ENCODE data around the gene CLNK. TPM values are rescaled to one million over a fixed set of nuclear protein-coding genes. Genes with fewer than 3 reads are reported as not detected.

The CLNK gene
- total RNA-seq, 1 experiment from 2014 or later = not detected

DNA sequence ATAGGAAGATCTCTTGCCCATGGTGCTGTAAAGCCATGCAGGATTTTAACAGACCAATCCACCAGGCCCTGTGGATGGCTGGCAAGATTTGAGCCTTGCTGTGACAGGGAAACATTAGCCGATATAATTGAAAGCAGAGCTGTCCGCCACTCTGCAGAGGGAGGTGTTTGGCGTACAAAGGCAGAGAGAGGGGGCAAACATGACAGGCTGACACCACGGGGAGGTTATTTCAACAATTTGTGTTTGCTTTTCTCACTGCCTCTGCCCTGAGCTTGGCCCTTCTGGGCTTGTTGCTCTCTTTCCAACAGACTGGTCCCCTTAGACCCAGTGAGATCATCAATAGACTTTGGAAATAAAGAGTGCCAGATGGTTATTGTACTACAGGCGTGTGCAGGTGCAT is 59.4 kb downstream of the CLNK start:
- Histone ChIP-seq H2BK5ac (ENCODE audit: insufficient read length, low read length) (no peak overlapping the region), H2BK20ac (ENCODE audit: low read depth, low read length, poor library complexity, severe bottlenecking) (no peak overlapping the region), H4K91ac (ENCODE audit: insufficient read length, low read depth, low read length) (no peak overlapping the region), H4K8ac (replicated peaks; ENCODE audit: insufficient read length, low read depth, low read length) (no peak overlapping the region), H3K79me1 (ENCODE audit: insufficient read depth, low read depth, low read length, poor library complexity, severe bottlenecking) (no peaks in the 10 kb centered on the region), H2BK120ac (ENCODE audit: low read depth, low read length, poor library complexity, severe bottlenecking) (no peak overlapping the region), H4K20me1 (ENCODE audit: control insufficient read depth, insufficient read depth, insufficient read length) (no peaks in the 10 kb centered on the region), H2AK5ac (ENCODE audit: insufficient read length, low read length) (no peak overlapping the region), H3K27ac (ENCODE audit: insufficient read length, low read depth, low read length) (no peak overlapping the region), H3K23ac (ENCODE audit: insufficient read length, low read depth, low read length) (no peak overlapping the region), H3K27me3 (ENCODE audit: insufficient read depth, low read length) (no peaks in the 10 kb centered on the region), H3K79me2 (ENCODE audit: insufficient read depth, low read length) (no peaks in the 10 kb centered on the region), H3K14ac (ENCODE audit: insufficient read depth, low read length) (no peak overlapping the region), H3K4me2 (ENCODE audit: insufficient read depth, insufficient read length, low read length) (no peak overlapping the region), H3K9ac (ENCODE audit: extremely low read depth, insufficient read length, low read length) (no peak overlapping the region), H3K23me2 (ENCODE audit: insufficient read length, low read depth, low read length, poor library complexity, severe bottlenecking) (no peaks in the 10 kb centered on the region), H4K5ac (ENCODE audit: insufficient read length, low read depth, low read length) (no peak overlapping the region), H3K4ac (ENCODE audit: low read depth, low read length) (no peak overlapping the region), H3K56ac (ENCODE audit: insufficient read length, low read depth, low read length) (no peak overlapping the region), H2BK15ac (ENCODE audit: low read depth, low read length) (no peak overlapping the region), H3K18ac (ENCODE audit: insufficient read length, low read depth, low read length) (no peak overlapping the region), H3K4me1 (ENCODE audit: insufficient read depth, low read length) (no peaks in the 10 kb centered on the region), H3K9me3 (ENCODE audit: control insufficient read depth, low read depth, low read length) (no peaks in the 10 kb centered on the region), H3T11ph (ENCODE audit: low read length) (no peak overlapping the region), H2BK12ac (ENCODE audit: insufficient read length, low read depth, low read length) (no peak overlapping the region), H2AFZ (ENCODE audit: low read length) (no peak overlapping the region)
- no CpG with 5 or more reads among the region's 5 CpGs for whole genome bisulfite sequencing (ENCODE audit: extremely low coverage, insufficient read length, low lambda C conversion rate)
- Mint-ChIP-seq H3K9me3 (no peaks in the 10 kb centered on the region), H3K36me3 (ENCODE audit: insufficient read depth in 1 of 3, low read depth in 3 of 3) (no peaks in the 10 kb centered on the region; a peak in 1 of 7 replicates), H3K4me3 (no peak overlapping the region), H3K4me1 (no peaks in the 10 kb centered on the region), H3K27ac (no peak overlapping the region), H3K27me3 (ENCODE audit: low read depth) (no peaks in the 10 kb centered on the region; the same call in none of the 2 replicates)
- no peak for DNase-seq
- TF ChIP-seq, protein P1, sequence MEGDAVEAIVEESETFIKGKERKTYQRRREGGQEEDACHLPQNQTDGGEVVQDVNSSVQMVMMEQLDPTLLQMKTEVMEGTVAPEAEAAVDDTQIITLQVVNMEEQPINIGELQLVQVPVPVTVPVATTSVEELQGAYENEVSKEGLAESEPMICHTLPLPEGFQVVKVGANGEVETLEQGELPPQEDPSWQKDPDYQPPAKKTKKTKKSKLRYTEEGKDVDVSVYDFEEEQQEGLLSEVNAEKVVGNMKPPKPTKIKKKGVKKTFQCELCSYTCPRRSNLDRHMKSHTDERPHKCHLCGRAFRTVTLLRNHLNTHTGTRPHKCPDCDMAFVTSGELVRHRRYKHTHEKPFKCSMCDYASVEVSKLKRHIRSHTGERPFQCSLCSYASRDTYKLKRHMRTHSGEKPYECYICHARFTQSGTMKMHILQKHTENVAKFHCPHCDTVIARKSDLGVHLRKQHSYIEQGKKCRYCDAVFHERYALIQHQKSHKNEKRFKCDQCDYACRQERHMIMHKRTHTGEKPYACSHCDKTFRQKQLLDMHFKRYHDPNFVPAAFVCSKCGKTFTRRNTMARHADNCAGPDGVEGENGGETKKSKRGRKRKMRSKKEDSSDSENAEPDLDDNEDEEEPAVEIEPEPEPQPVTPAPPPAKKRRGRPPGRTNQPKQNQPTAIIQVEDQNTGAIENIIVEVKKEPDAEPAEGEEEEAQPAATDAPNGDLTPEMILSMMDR (conservative IDR thresholded peaks at IDR 0.05) = no peak

Data from H9 (cell line).